Pancreas (tissue), 10 donors: ENCODE measurements around the gene EVC2. TPM values are rescaled to one million over a fixed set of nuclear protein-coding genes. Genes with fewer than 3 reads are reported as not detected.

Experiments
- ATAC-seq, 4 donors: fragments of 200-7000 bp; cut with Tn5 transposase; one replicate each; pipeline versions ENCODE4 v1.8.0 to v1.9.1; 2020; ENCODE audit warnings: mild to moderate bottlenecking in 4 of 4, moderate library complexity in 4 of 4
- DNase-seq, 6 donors: peaks; one replicate each; pipeline ENCODE4 v3.0.0-alpha.2; 2020
- FAIRE-seq: peaks from 2 replicates; lab custom pipeline; 2012; peaks lifted over from hg19 to GRCh38; lab: Jason Lieb, UNC
- H3K27ac ChIP-seq, 4 donors: fragments of 200-600 bp; sonication (generic); 1 replicate in 3 of 4; 2 replicates in 1 of 4; pipeline versions ENCODE4 v1.5.0 to v1.8.0; 2020
- H3K27me3 ChIP-seq, 4 donors: fragments of 200-600 bp; one replicate each; pipeline ENCODE4 v1.8.0; 2021
- H3K36me3 ChIP-seq, 3 donors: fragments of 200-600 bp; sonication (generic) in 1 of 3; one replicate each; pipeline versions ENCODE4 v1.5.0 to v1.8.0; 2020 to 2021
- H3K4me1 ChIP-seq, 3 donors: fragments of 200-600 bp; one replicate each; pipeline ENCODE4 v1.8.0; 2021
- H3K4me3 ChIP-seq, 4 donors: fragments of 200-600 bp; sonication (generic) in 2 of 4; one replicate each; pipeline versions ENCODE4 v1.5.0 to v1.8.0; 2020 to 2021
- H3K9me3 ChIP-seq, 4 donors: fragments of 200-600 bp; one replicate each; pipeline ENCODE4 v1.8.0; 2021
- WGBS, 2 donors: extraction: QIAGEN DNeasy Blood & Tissue Kit; methylation state at CpG; one replicate each; pipeline ENCODE4 v1.1.7; 2013; 5-methylcytosine and 5-hydroxymethylcytosine counted together
- intact Hi-C, 3 donors: fragments of 100-400 bp; cut with DNase I; formaldehyde crosslinking; loops; one replicate each; pipeline versions ENCODE4 v1.11.1 to v1.14.2; 2022
- polyA plus RNA-seq, 2 donors: library from polyadenylated mRNA; stranded (reverse); fragments of 200-250 nt; gene quantifications; one replicate each; pipeline ENCODE4 v1.2.3, GENCODE V29; 2013
- total RNA-seq, 6 donors: library from RNA; stranded (reverse); fragmentation: NEBNext Ultra II Directional in 4 of 6; extraction: Animal tissue kit (Norgen Biotek cat#: 25700) in 4 of 6; gene quantifications; one replicate each; pipeline versions ENCODE4 v1.2.1 to v1.2.4, GENCODE V29; 2021 to 2023
- TF ChIP-seq, protein P1 (sequence below), 4 donors: fragments of 200-600 bp; sonication (generic) in 3 of 4; IDR thresholded peaks; one replicate each; pipeline versions ENCODE4 v1.5.0 to v1.8.0; 2021; ENCODE audit warnings: antibody characterized with exemption in 4 of 4
- donor health status: healthy with polysubstance abuse.
- donor health status: DM: no; HTN: no; CAD: no; lungs with moderate emphysema.
- donor health status: DM: no; HTN: no; CAD: no.
- donor health status: control.
- donor health status: control.
- donor health status: Bipolar disorder and iron deficiency.
- donor health status: DM: yes; HTN: yes; CAD: no.
- donor health status: DM: no; HTN: no; CAD: no.
- donor health status: DM: no; HTN: no; CAD: no.
- donor health status: DM: yes; HTN: yes; CAD: no.

EVC2 gene
- total and polyA plus RNA-seq, 8 donors, result 1.2 to 4.2 (median 1.9) TPM

DNA sequence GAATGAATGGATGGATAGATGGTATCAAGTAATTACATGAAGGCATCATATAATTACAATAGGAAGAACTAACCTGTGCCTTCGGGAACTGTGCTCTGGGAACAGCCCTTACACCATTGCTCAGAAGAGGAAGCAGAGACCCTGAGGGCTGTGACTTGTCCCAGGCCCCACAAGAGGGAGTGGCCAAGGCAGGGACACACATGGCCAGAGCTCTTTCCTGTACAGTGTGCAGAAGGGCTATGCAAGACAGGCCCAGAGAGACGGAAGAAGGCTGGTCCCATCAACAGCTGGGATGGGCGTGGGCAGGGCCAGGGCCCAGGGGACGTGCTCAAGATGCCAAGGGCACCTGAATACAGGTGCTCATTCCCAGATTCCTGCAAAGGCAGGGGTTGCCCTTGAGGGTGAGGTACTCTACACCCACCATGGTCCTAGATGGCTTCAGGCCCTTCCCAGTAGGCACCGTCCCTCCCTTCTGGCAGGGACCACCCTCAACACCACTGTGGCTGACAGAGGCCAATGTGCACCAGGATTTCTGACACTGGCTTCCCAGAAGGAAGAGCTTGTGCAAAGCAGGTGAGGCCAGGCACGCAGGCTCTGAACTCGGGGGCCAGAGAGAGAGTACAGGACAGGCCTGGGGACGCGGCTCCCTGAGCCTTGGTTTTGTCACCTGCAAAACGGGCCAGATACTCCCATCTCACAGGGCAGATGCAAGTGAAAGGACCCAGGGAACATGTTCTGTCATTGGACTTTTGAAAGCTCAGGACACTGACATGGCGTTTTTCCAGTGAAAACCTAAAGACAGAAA lies 1.7 kb downstream of the EVC2 start:
- Histone ChIP-seq H3K4me3 (no peak overlapping the region), H3K9me3 (no peaks in the 10 kb centered on the region), H3K27ac (no peak overlapping the region), H3K36me3 (no peaks in the 10 kb centered on the region), H3K4me1 (peaks cover 0 to 7% (median 0%) of the 10 kb centered on the region in 3 donors), H3K27me3 (no peaks in the 10 kb centered on the region)
- intact Hi-C loops, result no loop called here
- TF ChIP-seq, protein P1, sequence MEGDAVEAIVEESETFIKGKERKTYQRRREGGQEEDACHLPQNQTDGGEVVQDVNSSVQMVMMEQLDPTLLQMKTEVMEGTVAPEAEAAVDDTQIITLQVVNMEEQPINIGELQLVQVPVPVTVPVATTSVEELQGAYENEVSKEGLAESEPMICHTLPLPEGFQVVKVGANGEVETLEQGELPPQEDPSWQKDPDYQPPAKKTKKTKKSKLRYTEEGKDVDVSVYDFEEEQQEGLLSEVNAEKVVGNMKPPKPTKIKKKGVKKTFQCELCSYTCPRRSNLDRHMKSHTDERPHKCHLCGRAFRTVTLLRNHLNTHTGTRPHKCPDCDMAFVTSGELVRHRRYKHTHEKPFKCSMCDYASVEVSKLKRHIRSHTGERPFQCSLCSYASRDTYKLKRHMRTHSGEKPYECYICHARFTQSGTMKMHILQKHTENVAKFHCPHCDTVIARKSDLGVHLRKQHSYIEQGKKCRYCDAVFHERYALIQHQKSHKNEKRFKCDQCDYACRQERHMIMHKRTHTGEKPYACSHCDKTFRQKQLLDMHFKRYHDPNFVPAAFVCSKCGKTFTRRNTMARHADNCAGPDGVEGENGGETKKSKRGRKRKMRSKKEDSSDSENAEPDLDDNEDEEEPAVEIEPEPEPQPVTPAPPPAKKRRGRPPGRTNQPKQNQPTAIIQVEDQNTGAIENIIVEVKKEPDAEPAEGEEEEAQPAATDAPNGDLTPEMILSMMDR (IDR thresholded peaks at IDR 0.05), result no peak
- FAIRE-seq, result no peak
- no peak for DNase-seq
- WGBS, 2 donors, result 80 to 94% methylated on average over 11 of the region's 11 CpGs
- ATAC-seq, result no peak

- DNase-seq (peak in 1 of 6 donors; percentile 16), ATAC-seq (no peak), FAIRE-seq (no peak)
- no peak overlapping the region for H3K27ac ChIP-seq
- WGBS, 2 donors, result 59 to 63% methylated on average over 5 of the region's 5 CpGs
- H3K4me1 ChIP-seq, result peaks cover 0 to 7% (median 0%) of the 10 kb centered on the region in 3 donors
- H3K36me3 ChIP-seq, result no peaks in the 10 kb centered on the region
- no peak overlapping the region for H3K4me3 ChIP-seq
- H3K9me3 ChIP-seq, result no peaks in the 10 kb centered on the region
- no peaks in the 10 kb centered on the region for H3K27me3 ChIP-seq
- intact Hi-C loops, result no loop called here
- TF ChIP-seq, protein P1 (IDR thresholded peaks at IDR 0.05), result no peak
These were observed 2.6 kb downstream of the EVC2 start for GRCh38 chr4:5705647-5706320.

- Histone ChIP-seq H3K4me3 (no peak overlapping the region), H3K4me1 (peaks cover 0 to 7% (median 0%) of the 10 kb centered on the region in 3 donors), H3K36me3 (no peaks in the 10 kb centered on the region), H3K27ac (no peak overlapping the region), H3K27me3 (no peaks in the 10 kb centered on the region), H3K9me3 (no peaks in the 10 kb centered on the region)
- no peak for DNase-seq
- WGBS, 2 donors, result 90 to 96% methylated on average over 6 of the region's 6 CpGs
- no peak for ATAC-seq
- TF ChIP-seq, protein P1 (IDR thresholded peaks at IDR 0.05), result no peak
- intact Hi-C loops, result no loop called here
- no peak for FAIRE-seq
These were observed 4.1 kb downstream of the EVC2 start for GRCh38 chr4:5704276-5704675.

DNA sequence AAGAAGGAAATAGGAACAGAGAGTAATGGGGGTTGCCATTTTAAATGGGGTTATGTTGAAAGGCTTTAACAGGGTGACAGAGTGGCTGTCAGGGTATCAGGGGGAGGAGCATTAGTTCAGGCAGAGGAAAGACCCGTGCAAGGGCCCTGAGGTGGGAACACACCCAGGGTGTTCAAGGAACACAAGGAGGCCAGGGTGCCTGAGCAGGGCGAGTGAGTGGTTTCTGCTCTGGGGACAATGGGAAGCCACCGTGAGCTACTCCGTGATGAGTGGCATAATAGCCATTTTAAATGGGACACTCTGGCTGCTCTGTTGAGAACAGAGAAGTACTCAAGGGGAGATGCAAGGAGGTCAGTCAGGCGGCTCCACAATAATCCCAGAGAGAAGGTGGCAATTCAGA lies 4.5 kb downstream of the EVC2 start:
- 92 to 98% methylated on average over 5 of the region's 5 CpGs for WGBS, 2 donors
- H3K36me3 ChIP-seq, result no peaks in the 10 kb centered on the region
- ATAC-seq (no peak), DNase-seq (no peak), FAIRE-seq (no peak)
- H3K27me3 ChIP-seq, result no peaks in the 10 kb centered on the region
- TF ChIP-seq, protein P1 (IDR thresholded peaks at IDR 0.05), result no peak
- H3K4me3 ChIP-seq, result no peak overlapping the region
- peaks cover 0 to 7% (median 0%) of the 10 kb centered on the region in 3 donors for H3K4me1 ChIP-seq
- no peak overlapping the region for H3K27ac ChIP-seq
- H3K9me3 ChIP-seq, result no peaks in the 10 kb centered on the region
- intact Hi-C loops, result no loop called here
